Gastrocnemius medialis (tissue), 4 donors: ENCODE data around the gene SCP2D1.

Experiments
- CTCF ChIP-seq, 5 experiments: fragments of 450-650 bp in 3 of 5; fragments of 200-600 bp in 2 of 5; sonication (generic) in 2 of 5; IDR thresholded peaks in 4 of 5; conservative IDR thresholded peaks in 1 of 5; 1 replicate in 4 of 5; 2 replicates in 1 of 5; pipeline ENCODE4 v1.5.1; 2016 to 2019; ENCODE audit warnings: antibody characterized with exemption in 5 of 5, mild to moderate bottlenecking in 3 of 5, moderate library complexity in 3 of 5
- POLR2A ChIP-seq, 2 donors: fragments of 450-650 bp; IDR thresholded peaks; one replicate each; pipeline ENCODE4 v1.6.1; 2017; ENCODE audit warnings: antibody characterized with exemption in 2 of 2, mild to moderate bottlenecking in 2 of 2, moderate library complexity in 2 of 2

GRCh38 chr20:18780385-18781130, 33.0 kb upstream of the SCP2D1 start:
- TF ChIP-seq CTCF (IDR thresholded peaks at IDR 0.05 in 4 of 5, conservative IDR thresholded peaks at IDR 0.05 in 1 of 5) (no peak), POLR2A (IDR thresholded peaks at IDR 0.05) (no peak)
